Measurements from ENCODE around the gene TCF19.

TCF19 gene

DNA sequence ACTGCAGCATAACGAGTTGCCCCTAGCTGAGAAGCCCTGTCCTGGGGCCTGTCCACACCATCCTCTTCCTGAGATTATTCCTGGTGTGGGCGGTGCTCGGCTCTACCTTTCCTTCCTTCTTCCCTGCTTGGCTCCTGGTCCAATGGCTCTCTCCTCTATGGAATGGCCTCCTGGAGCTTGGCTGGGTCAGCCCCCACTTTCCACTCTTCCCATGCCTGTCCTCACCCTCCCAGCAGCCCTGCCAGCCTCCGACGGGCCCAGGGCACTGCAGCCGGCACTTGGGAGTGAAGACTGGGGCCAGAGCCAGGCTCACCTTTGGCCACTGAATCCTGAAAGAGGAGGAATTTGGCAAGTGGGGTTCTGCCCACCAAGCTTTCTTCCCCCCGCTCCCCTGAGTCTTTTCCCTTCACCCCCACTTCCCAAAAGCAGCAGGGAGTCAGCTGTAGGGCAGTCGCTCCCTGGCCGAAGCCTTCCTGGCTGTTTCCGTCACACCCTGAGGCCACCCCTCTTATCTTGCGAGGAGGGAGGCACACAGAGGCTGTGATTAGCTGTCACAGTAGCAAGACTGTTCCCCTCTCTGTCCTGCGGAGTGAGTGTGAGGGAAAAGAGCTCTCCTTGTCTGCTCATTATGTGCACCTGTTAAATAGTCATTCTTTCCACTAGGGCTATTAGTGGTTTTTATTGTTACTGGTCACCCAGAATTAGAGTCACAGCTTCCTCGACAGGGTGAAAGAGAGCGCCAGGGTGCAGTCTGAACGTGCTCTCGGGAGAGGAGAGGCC is 31.8 kb upstream of the TCF19 start:
- no peak for DNase-seq

DNA sequence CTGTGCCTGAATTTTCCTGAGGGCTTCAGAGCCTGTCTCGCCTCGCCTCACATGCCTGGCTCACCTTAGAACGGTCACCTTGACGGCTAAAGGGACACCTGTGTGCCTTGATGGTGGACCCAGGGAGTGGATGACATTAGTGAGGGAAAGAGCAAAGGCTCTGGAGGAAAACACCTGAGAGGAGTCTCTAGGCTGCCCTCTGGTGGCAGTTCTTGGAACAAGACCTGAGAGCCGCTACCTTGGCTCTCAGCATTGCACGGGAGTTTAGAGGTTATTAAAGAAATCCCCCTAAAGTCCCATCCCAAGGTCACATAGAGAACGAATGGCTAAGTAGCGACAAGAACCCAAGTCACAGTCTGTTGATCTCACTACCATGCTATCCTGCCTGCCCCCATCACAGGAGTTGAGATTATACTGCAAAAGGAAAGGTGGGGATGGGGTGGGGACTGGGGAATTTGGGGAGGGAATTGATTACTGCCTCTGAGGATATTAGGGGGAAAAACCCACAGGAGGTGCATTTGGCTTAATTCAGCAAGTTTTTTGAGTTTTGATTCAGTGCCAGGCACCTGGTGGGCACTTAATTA is 30.2 kb upstream of the TCF19 start:
- peak in 24 of 51 donors; percentile 6 to 61 (median 28) for DNase-seq

DNA sequence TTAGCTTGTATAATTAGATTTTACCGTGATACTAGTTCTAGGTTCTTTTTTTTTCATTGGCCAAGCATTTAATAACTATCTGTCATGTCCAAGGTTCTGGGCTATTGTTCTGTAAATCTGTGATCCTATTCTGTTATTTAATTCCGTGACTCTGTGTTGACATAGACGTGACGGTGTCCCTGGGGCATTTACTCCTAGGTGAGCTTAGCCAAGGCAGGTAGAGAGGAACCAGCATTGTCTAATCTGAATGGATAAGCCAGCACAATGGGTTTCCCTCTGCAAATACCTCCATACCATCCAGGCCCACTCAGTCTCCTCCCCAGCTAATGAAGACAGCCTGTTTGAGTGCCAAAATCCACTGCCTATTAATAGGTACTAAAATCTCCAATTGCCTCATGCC is 29.3 kb upstream of the TCF19 start:
- DNase-seq = no peak

DNA sequence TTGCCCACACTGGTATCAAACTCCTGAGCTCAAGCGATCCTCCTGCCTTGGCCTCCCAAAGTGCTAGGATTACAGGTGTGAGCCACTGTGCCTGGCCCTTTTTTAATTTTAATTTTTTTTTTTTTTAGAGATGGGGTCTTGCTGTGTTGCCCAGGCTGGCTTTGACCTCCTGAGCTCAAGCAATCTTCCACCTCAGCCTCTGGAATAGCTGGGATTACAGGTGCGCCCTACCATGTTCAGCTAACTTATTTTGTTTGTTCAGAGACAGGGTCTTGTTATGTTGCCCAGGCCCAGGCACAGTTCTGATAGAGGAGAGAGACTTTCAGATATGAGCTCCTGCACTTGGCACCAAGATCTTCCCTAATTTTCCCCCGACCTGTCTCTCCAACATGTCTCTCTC is 27.6 kb upstream of the TCF19 start:
- no peak for DNase-seq

DNA sequence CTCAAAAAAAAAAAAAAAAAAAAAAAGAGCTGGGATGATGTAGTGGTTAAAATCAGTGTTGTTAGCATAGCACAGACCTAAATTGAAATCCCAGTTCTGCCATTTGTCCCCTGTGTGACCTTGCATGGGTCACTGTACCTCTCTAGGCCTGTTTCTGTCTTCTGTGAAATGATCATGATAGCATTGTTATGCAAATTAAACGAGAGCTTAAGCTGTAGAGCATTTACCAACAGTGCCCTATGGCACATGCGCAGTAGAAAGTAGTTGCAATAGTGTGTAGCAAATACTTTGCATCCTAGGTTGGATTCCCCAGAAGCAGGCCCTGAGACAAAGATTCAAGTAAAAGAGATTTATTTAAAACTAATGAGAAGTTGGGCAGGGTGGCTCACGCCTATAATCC is 26.8 kb upstream of the TCF19 start:
- DNase-seq = no peak

DNA sequence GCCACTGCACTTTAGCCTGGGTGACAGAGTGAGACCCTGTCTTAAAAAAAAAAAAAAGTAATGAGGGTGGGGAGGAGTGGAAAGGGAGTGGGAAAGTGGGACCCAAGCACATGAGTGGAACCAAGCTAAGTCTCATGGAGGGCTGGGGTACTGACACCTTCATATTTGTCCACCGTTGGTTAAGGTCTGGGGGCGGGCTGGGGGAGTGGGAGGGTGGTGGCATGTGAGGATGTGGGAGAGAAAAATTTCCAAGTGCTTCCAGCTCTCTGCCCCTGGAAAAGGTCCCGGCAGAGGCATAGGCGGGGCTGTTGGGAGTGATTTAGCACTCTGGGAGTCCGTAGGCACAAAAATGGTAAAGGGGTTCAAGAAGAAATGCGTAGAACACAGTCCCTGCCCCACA is 25.6 kb upstream of the TCF19 start:
- DNase-seq = no peak

DNA sequence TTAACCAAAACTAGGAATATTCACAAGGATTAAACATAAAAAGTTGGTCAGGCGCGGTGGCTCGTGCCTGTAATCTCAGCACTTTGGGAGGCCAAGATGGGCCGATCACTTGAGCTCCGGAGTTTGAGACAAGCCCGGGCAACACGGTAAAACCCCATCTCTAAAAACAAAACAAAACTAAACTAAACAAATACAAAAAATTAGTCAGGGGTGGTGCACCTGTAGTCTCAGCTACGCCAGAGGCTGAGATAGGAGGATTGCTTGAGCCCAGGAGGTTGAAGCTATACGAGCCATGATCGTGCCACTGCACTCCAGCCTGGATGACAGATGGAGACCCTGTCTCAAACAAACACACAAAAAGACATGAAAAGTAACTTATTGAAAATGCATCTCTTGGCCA is 22.7 kb upstream of the TCF19 start:
- DNase-seq = no peak

DNA sequence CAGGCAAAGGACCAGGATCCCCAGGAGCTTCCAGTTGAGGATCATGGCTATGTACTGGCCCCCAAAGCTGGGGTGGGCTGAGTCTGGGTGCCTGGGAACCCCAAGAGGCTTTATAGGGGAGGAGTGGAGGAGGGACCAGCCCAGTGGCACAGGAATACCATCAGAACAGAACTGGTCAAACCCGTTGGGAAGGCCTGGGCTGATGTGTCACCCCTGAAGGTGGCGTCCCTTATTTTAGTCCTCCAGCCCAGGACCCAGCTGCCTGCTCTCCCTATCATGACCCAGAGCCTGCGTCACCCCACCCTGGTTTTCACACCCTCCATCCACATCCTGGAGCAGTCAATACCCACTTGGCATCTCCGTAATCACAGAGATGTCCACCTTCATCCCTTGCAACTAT is 19.4 kb upstream of the TCF19 start, which contains the start of gene PSORS1C2:
TSS of gene PSORS1C2 (minus strand) at position 85 of the 400 bp plus-strand sequence. CDS start at position 45, 40 bp downstream.
- no peak for DNase-seq

DNA sequence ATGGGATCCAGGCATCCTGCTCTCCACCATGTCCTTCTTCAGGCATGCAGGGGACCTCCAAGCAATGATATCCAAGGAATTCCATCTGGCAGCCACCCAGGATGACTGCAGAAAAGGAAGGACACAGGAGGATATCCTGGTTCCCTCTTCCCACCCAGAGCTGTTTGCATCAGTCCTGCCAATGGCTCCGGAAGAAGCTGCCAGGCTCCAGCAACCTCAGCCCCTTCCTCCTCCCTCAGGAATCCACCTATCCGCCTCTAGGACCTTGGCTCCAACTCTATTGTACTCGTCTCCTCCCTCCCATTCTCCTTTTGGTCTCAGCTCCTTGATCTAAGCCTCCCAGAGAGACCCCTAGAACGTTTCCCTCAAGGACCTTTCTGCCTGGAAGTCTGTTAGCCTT is 18.8 kb upstream of the TCF19 start:
- DNase-seq = no peak

DNA sequence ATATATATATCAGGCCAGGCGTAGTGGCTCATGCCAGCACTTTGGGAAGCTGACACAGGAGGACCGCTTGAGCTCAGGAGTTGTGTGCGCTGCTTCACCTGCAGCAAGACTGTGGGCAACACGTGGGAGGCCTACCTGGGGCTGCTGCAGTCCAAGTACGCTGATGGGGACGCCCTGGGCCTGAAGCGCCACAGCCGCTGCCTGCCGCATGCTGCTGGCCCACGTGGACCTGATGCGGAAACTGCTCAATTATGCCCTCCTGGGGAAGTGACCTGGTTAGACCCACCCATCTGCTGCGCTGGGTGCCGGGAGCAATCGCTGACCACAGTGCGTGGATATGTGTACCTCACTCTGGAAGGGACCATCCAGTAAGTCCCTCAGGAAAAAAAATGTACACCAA is 17.7 kb upstream of the TCF19 start:
- no peak for DNase-seq

DNA sequence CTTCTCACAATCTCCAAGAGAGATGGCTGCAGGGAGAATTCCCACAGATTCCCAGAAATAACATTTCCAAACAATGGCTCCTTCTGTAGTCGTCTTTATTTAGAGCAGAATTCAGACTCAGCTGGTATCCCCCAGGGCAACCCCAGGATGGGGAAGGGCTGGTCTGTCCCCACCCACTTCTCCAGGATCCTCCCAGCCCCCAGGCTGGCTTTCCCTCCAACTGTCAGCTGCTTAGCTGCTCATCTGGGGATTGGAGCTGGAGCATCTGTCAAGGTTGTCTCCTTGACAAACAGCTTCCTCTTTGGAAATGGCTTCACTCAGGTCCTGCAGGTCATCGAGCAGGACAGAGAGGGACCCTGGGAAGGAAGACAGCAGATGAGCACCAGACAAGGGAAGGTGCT is 16.0 kb upstream of the TCF19 start:
- DNase-seq = no peak

DNA sequence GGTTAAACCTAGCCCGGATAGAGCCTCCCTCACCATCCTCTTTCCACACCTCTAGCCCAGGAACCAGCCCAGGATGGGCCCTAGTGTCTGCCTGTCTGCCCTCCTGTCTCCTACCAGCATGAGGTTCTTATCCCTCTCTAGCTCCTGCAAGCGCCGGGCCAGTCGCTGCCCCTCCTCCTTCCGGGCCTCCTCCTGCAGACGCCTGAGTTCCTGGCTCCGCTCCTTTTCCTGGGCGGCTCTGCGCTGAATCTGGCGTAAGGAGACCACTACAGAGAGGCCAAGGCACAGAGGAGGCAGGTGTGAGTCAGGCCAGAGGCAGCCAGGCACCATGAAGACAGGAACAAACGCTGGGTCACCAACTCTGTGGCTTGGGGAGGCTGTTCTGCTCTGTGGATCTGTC is 15.2 kb upstream of the TCF19 start:
- no peak for DNase-seq

DNA sequence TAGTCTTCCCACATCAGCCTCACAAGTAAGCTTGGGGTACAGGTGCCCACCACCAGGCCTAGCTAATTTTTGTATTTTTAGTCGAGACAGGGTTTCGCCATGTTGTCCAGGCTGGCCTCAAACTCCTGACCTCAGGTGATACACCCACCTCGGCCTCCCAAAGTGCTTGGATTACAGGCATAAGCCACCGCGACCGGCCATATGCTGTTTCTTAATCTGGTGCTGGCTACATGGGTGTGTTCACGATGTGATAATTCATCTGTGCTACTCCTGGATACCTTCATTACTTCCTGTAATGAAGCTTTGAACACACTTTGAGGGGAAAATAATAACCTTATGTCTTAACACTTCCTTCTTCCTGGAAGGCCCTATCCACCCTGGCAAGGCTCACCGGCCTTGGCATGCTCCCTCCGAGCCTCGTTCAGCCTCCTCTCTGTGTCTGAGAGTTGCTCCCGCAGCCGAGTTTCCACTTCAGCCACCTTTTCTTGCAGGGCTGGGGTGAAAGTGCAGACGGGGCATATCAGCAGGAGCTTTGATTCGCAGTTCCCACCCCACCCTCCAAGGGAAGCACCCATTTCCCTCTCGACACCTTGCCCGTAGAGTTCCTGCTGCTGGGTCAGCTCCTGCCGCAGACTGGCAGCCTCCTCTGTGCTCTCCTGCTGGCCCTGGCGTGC is 14.0 kb upstream of the TCF19 start:
- DNase-seq = no peak

DNA sequence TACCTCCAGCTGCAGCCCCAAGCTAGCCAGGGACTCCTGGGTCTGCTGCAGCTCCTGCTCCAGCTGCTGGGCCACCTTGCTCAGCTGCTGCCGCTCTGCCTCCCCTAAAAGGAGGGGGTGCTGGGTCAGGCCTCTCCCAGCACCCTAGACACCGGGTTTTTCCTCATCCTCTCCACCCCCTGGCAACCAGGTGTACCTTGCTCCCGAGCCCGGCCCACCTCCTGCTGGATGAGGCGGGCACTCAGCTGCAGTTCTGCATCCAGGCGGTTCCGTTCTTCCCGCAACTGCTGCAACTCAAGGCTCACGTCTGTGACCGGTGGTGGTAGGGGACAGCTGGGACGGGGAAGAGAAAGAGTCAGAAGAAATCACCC is 13.4 kb upstream of the TCF19 start:
- DNase-seq = no peak

DNA sequence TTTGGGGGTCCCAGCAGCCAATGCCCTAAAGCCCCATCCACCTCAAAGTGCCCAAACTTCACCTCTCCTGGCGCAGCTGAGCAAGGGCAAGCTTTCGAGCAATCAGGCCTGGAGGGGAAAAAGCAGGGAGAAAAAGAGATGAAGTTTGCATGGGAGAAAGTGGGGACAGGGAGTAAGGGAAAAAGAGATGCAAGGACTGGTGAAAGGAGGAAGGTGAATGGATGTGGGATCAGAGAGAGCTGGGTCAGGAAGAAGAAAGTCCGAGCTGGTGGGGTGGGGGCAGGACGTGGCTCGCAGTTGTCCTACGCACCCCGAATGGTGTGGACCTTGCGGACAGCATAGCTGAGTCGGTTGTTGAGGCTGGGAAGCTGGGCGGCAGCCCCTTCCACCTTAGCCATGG is 13.0 kb upstream of the TCF19 start:
- no peak for DNase-seq

DNA sequence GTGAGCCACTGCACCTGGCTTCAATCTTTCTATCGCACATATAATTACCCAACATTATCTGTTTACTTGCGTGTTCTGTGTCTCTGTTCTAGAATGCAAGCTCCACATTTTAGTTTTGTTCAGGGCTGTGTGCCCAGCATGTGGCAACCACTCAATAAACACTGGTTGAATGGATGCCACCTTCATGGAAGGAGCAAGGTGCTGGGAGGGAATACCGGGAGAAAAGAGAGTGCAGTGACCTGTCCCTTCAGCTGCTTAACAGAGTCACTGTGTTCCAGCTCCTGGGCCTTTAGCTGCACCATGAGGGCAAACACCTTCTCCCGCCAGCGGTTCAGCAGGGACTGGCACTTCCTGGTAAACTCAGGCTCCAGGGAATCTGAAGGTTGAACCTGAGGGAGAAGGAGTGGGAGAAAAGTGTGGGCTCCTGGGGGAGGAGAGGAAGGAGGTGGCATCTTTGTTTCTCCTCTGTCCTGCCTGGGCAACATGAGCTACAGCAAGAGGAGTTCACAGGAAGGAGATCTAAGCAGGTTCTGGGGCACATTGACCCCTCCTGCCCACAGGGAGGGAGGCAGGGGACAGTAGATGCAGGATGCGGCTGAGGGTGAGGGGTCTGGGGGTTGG is 8.5 kb upstream of the TCF19 start:
- no peak for DNase-seq

DNA sequence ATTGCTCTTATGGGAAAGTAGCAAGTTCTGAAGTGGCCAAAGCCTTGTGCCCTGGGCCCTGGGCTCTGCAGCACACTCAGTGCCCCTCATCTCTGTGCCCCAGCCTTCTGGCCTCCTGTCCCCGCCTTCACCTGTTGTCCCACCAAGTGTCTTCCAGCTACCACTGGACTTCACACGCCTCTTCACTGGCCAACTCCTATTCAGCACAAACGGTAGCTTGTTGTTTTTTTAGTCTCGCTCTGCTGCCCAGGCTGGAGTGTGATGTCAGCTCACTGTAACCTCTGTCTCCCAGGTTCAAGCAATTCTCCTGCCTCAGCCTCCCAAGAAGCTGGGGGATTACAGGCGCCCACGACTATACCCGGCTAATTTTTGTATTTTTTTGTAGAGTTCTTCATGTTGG is 5.6 kb upstream of the TCF19 start:
- DNase-seq = no peak

DNA sequence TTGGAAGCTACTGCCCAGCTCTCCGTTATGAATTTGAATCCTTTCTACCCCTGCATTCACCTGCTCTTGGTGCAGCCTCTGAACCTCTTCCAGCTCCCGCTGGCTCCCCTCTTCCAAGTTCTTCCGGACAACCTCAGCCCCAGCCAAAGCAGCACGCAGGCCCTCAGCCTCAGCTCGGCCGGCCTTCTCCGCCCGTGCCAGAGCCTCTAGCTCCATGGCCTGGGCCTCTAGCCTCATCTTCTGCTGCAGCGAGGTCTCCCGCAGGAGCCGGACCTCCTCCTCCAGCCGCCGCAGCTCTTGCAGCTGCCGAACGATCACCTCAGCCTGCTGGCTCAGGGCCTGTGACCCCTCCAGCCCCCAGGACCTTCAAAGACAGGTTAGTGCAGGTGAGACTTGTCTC is 4.0 kb upstream of the TCF19 start:
- DNase-seq = no peak

DNA sequence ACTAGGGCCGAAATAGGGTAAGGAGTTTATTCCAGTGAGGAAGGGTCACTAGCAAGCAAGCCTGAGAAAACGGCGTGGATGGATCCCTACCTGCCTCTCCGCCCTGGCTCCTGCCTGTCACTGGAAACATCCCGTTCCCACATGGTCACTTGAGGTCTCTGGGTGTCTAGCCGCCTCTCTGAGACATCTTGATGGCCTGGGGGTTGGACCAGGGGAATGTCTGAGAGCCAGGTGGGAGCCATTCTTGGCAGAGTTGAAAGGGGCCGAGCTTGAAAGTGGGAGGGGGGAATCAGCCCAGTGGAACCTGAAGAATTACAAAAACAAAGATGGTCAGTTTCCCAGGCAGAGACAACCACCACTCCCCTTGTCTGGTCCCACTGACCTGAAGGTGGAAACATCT is 1.7 kb upstream of the TCF19 start:
- no peak for DNase-seq

DNA sequence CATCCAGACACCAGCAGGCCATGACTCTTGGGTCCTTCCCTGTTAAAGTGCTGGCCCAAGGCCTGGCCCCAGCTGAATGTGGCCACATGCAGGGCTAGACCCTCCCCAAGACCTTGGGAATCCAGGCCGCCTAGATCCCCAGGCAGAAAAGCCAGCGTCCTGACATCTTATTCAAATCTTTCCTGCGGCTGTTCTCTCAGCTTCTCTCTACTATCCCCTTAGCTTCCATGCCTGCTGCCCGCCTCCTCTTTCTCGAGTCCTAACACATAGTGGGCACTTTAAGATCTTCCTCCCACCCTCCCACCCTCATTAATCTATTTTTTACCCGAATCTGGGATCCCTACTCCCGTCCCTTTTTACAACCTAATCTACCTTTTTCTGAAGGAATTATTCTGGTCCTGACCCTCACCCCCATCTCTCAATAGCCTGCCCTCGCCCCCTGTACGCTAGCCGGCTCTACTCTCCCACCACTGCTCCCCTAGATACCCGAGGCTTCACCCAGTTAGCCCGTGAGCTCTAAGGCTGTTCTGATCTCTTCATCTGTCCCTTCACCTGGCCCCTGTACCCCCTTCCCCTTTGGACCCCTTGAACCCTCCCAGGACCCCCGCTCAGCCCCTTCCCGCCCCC is 763 bp upstream of the TCF19 start, which contains the start of gene CCHCR1:
TSS of gene CCHCR1 (minus strand) at position 290 of the 627 bp plus-strand sequence. CDS start at position 88, 202 bp downstream.
- no peak for DNase-seq

DNA sequence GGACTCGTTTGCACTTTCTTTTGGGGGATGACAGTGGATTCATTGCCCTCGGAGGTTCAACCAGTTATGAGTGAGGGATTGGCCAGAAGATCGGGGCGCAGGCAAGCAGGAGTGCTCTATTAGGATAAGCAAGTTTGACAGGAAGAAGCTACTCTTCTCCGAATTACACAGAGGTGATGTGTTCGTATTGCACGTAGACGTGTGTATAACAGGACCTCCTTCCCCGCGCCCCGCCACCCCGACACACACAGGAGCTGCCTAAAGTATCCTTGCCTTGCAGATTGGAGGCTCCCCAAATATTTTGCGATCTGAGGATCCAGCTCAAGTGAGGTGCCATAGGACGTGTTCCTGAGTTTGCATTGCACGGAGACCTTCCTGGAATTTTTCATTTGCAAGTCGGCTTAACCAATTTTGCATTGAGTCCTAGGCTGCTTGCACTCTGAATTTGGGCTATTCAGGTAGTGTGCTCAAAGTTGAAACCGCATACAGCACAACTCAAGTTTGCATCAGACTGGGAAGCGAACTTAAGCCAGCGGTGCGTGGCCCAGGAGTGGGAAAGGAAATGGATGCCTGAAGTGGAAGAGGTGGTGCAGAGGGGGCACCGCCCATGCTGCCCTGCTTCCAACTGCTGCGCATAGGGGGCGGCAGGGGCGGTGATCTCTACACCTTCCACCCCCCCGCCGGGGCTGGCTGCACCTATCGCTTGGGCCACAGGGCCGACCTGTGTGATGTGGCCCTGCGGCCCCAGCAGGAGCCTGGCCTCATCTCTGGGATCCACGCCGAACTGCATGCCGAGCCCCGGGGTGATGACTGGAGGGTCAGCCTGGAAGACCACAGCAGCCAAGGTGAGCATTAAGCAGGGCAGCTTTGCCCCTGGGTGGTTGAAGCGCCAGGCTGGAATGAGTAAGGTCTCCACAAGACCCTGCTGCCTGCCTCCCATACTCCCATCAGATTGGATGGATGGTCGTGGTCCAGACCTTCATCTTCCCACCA is 770 bp downstream of the TCF19 start:
- no peak for DNase-seq

Data from hypothalamus (tissue), 51 donors.